CD4-positive, alpha-beta T cell treated with Interleukin-4 for 1 hour (primary cell): ENCODE measurements around the gene LIN7C.
A peak's percentile ranks its signal among the peaks of the same experiment; 100 is the strongest.

Source experiments
- DNase-seq, 2 donors: peaks; one replicate each; pipeline ENCODE4 v3.0.0-alpha.2; 2020 to 2022

The LIN7C gene

GRCh38 chr11:27507557-27508322, 1.2 kb upstream of the LIN7C start:
- DNase-seq = no peak

- DNase-seq = no peak
Observed at GRCh38 chr11:27505781-27506180, 788 bp downstream of the LIN7C start.

GRCh38 chr11:27504205-27504604, 2.4 kb downstream of the LIN7C start:
- no peak for DNase-seq

- DNase-seq = no peak
Observed at GRCh38 chr11:27501100-27501499, 5.5 kb downstream of the LIN7C start.

GRCh38 chr11:27497911-27498310, 8.7 kb downstream of the LIN7C start:
- DNase-seq = no peak

- DNase-seq = peak in 1 of 2 donors; percentile 35
Observed at GRCh38 chr11:27497284-27497866, 9.2 kb downstream of the LIN7C start.

- DNase-seq = no peak
Observed at GRCh38 chr11:27496461-27496860, 10.1 kb downstream of the LIN7C start.

- no peak for DNase-seq
Observed at GRCh38 chr11:27495710-27496300, 10.8 kb downstream of the LIN7C start.

- no peak for DNase-seq
Observed at GRCh38 chr11:27489092-27489491, 17.5 kb downstream of the LIN7C start.

- no peak for DNase-seq
Observed at GRCh38 chr11:27487706-27488105, 18.9 kb downstream of the LIN7C start.

GRCh38 chr11:27485930-27486773, 20.4 kb downstream of the LIN7C start:
- DNase-seq = peak in 1 of 2 donors; percentile 67

- DNase-seq = no peak
Observed at GRCh38 chr11:27482793-27483192, 23.8 kb downstream of the LIN7C start.

GRCh38 chr11:27481992-27482391, 24.6 kb downstream of the LIN7C start:
- DNase-seq = no peak

- no peak for DNase-seq
Observed at GRCh38 chr11:27477831-27478230, 28.7 kb downstream of the LIN7C start.

GRCh38 chr11:27477243-27477642, 29.3 kb downstream of the LIN7C start:
- no peak for DNase-seq

- DNase-seq = no peak
Observed at GRCh38 chr11:27475622-27476021, 30.9 kb downstream of the LIN7C start.

- DNase-seq = no peak
Observed at GRCh38 chr11:27473017-27473406, 33.6 kb downstream of the LIN7C start.

GRCh38 chr11:27472398-27473016, 34.1 kb downstream of the LIN7C start, which contains the start of gene LGR4:
TSS of gene LGR4 (minus strand) at chr11:27472790. CDS start at chr11:27472302, 488 bp downstream.
- peak; percentile 77 to 81 for DNase-seq

- peak; percentile 13 to 26 for DNase-seq
Observed at GRCh38 chr11:27471589-27472397, 34.8 kb downstream of the LIN7C start.

- no peak for DNase-seq
Observed at GRCh38 chr11:27470826-27471588, 35.6 kb downstream of the LIN7C start.

GRCh38 chr11:27470166-27470565, 36.4 kb downstream of the LIN7C start:
- DNase-seq = no peak
